Endodermal cell (in vitro differentiated cells): ENCODE results near the gene LRRC7. TPM values are rescaled to one million over a fixed set of nuclear protein-coding genes. Genes with fewer than 3 reads are reported as not detected.

ENCODE experiments used
- DNase-seq: peaks from one replicate; pipeline ENCODE4 v3.0.0-alpha.2; 2017
- H3K27ac ChIP-seq: 2 replicates; pipeline ENCODE4 v1.5.1; 2013; ENCODE audit warnings: mild to moderate bottlenecking, low read depth, low read length, moderate library complexity
- H3K27me3 ChIP-seq: 2 replicates; pipeline ENCODE4 v1.6.1; 2013; ENCODE audit warnings: mild to moderate bottlenecking, low read length, moderate library complexity; ENCODE audit not compliant: insufficient read depth, control insufficient read depth, poor library complexity, severe bottlenecking
- H3K36me3 ChIP-seq: 2 replicates; pipeline ENCODE4 v1.7.0; 2013; ENCODE audit warnings: mild to moderate bottlenecking, low read length, moderate library complexity; ENCODE audit not compliant: control insufficient read depth, insufficient read depth
- H3K4me1 ChIP-seq: one replicate; pipeline ENCODE4 v1.7.0; 2013; ENCODE audit warnings: low read length; ENCODE audit not compliant: control insufficient read depth, insufficient read depth
- H3K4me3 ChIP-seq: 2 replicates; pipeline ENCODE4 v1.5.1; 2013; ENCODE audit warnings: mild to moderate bottlenecking, low read length, moderate library complexity
- H3K9ac ChIP-seq: 2 replicates; pipeline ENCODE4 v1.6.1; 2013; ENCODE audit warnings: mild to moderate bottlenecking, low read length, moderate library complexity; ENCODE audit not compliant: poor library complexity, severe bottlenecking; ENCODE audit errors: extremely low read depth
- H3K9me3 ChIP-seq: 2 replicates; pipeline ENCODE4 v1.6.1; 2013; ENCODE audit warnings: mild to moderate bottlenecking, low read length, moderate library complexity; ENCODE audit not compliant: control insufficient read depth
- H3K27ac Mint-ChIP-seq: 2 replicates; pipeline ENCODE4 v1.8.0; 2020; ENCODE audit warnings: mixed read lengths
- H3K27me3 Mint-ChIP-seq: 2 replicates; pipeline ENCODE4 v1.8.0; 2021; ENCODE audit warnings: mild to moderate bottlenecking, mixed read lengths; ENCODE audit not compliant: insufficient read depth
- H3K36me3 Mint-ChIP-seq: 2 replicates; pipeline ENCODE4 v1.8.0; 2020; ENCODE audit warnings: low read depth, mixed read lengths
- H3K4me1 Mint-ChIP-seq: 2 replicates; pipeline ENCODE4 v1.8.0; 2020; ENCODE audit warnings: mixed read lengths
- H3K4me3 Mint-ChIP-seq: 2 replicates; pipeline ENCODE4 v1.8.0; 2020; ENCODE audit warnings: mild to moderate bottlenecking, moderate library complexity, mixed read lengths
- H3K9me3 Mint-ChIP-seq: 2 replicates; pipeline ENCODE4 v1.8.0; 2020; ENCODE audit warnings: mild to moderate bottlenecking, mixed read lengths
- CTCF ChIP-seq: fragments of 200-600 bp; sonication (generic); conservative IDR thresholded peaks from 2 replicates; pipeline ENCODE4 v1.5.0; 2021; ENCODE audit warnings: antibody characterized with exemption, mild to moderate bottlenecking
- WGBS, 2 experiments: methylation state at CpG; one replicate each; pipeline versions ENCODE4 v1.1.5 to v1.1.7; 2013; ENCODE audit warnings: missing lambda C conversion rate in 2 of 2, mixed read lengths in 1 of 2; ENCODE audit not compliant: insufficient coverage in 1 of 2, insufficient read length in 1 of 2; 5-methylcytosine and 5-hydroxymethylcytosine counted together
- total RNA-seq, 2 donors: library from RNA; stranded (reverse); fragmentation: NEBNext Ultra II Directional in 1 of 2; extraction: Animal tissue kit (Norgen Biotek cat#: 25700) in 1 of 2; gene quantifications; 2 replicates in 1 of 2; 3 replicates in 1 of 2; pipeline ENCODE4 v1.2.1, GENCODE V29; 2021

The LRRC7 gene
- total RNA-seq, 2 donors from 2014 or later, result 1.4 to 2.2 TPM

- H3K9me3 ChIP-seq, result no peaks in the 10 kb centered on the region
- no peaks in the 10 kb centered on the region for H3K27me3 ChIP-seq
- H3K4me3 Mint-ChIP-seq, result no peak overlapping the region
- no peaks in the 10 kb centered on the region for H3K4me1 Mint-ChIP-seq
- peaks cover 1% of the 10 kb centered on the region for H3K36me3 Mint-ChIP-seq
- H3K9ac ChIP-seq, result no peak overlapping the region
- H3K27me3 Mint-ChIP-seq, result no peaks in the 10 kb centered on the region
- TF ChIP-seq CTCF, result no peak
- peaks cover 3% of the 10 kb centered on the region for H3K9me3 Mint-ChIP-seq
- H3K4me3 ChIP-seq, result no peak overlapping the region
- no peaks in the 10 kb centered on the region for H3K36me3 ChIP-seq
- no peak overlapping the region for H3K27ac Mint-ChIP-seq
- WGBS, 2 experiments, result 84% methylated on average over 2 of the region's 2 CpGs; no CpG with 5 or more reads in 1 of the 2 experiments
- DNase-seq, result no peak
- no peaks in the 10 kb centered on the region for H3K4me1 ChIP-seq
- H3K27ac ChIP-seq, result no peak overlapping the region
These were observed 511.8 kb downstream of the LRRC7 start for GRCh38 chr1:70079546-70079945.

GRCh38 chr1:70083519-70083918, 515.8 kb downstream of the LRRC7 start:
- Histone ChIP-seq H3K4me1 (no peaks in the 10 kb centered on the region), H3K9ac (no peak overlapping the region), H3K27me3 (no peaks in the 10 kb centered on the region), H3K9me3 (no peaks in the 10 kb centered on the region), H3K36me3 (no peaks in the 10 kb centered on the region), H3K27ac (no peak overlapping the region), H3K4me3 (no peak overlapping the region)
- WGBS, 2 experiments, result 76 to 100% methylated on average over 3 of the region's 3 CpGs
- Mint-ChIP-seq H3K9me3 (peaks cover 3% of the 10 kb centered on the region), H3K4me3 (no peak overlapping the region), H3K4me1 (no peaks in the 10 kb centered on the region), H3K27ac (no peak overlapping the region), H3K27me3 (no peaks in the 10 kb centered on the region), H3K36me3 (peaks cover 1% of the 10 kb centered on the region)
- no peak for DNase-seq
- no peak for TF ChIP-seq CTCF

- 88% methylated on average over 1 of the region's 1 CpG; no CpG with 5 or more reads in 1 of the 2 experiments for WGBS, 2 experiments
- Histone ChIP-seq H3K9ac (no peak overlapping the region), H3K4me1 (no peaks in the 10 kb centered on the region), H3K27ac (no peak overlapping the region), H3K27me3 (no peaks in the 10 kb centered on the region), H3K9me3 (no peaks in the 10 kb centered on the region), H3K4me3 (no peak overlapping the region), H3K36me3 (no peaks in the 10 kb centered on the region)
- no peak for TF ChIP-seq CTCF
- Mint-ChIP-seq H3K9me3 (peaks cover 3% of the 10 kb centered on the region), H3K4me3 (no peak overlapping the region), H3K36me3 (peaks cover 1% of the 10 kb centered on the region), H3K27me3 (no peaks in the 10 kb centered on the region), H3K4me1 (no peaks in the 10 kb centered on the region), H3K27ac (no peak overlapping the region)
- DNase-seq, result no peak
These were observed 516.7 kb downstream of the LRRC7 start for GRCh38 chr1:70084314-70084915.
